ENCODE results near the gene MEIOB.

GRCh38 chr16:1807626-1808025 is 64.3 kb downstream of the MEIOB start:
- TF ChIP-seq, protein P1, sequence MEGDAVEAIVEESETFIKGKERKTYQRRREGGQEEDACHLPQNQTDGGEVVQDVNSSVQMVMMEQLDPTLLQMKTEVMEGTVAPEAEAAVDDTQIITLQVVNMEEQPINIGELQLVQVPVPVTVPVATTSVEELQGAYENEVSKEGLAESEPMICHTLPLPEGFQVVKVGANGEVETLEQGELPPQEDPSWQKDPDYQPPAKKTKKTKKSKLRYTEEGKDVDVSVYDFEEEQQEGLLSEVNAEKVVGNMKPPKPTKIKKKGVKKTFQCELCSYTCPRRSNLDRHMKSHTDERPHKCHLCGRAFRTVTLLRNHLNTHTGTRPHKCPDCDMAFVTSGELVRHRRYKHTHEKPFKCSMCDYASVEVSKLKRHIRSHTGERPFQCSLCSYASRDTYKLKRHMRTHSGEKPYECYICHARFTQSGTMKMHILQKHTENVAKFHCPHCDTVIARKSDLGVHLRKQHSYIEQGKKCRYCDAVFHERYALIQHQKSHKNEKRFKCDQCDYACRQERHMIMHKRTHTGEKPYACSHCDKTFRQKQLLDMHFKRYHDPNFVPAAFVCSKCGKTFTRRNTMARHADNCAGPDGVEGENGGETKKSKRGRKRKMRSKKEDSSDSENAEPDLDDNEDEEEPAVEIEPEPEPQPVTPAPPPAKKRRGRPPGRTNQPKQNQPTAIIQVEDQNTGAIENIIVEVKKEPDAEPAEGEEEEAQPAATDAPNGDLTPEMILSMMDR (IDR thresholded peaks at IDR 0.05) = no peak
- TF ChIP-seq EP300 (IDR thresholded peaks at IDR 0.05) (no peak), POLR2A (IDR thresholded peaks at IDR 0.05) (no peak), POLR2AphosphoS5 (IDR thresholded peaks at IDR 0.05) (no peak)

Data from stomach (tissue), 4 donors.